DOHH2 (cell line): Measurements from ENCODE around the gene LMBR1L.
A peak's percentile ranks its signal among the peaks of the same experiment; 100 is the strongest.

Experiments used
- H3F3A ChIP-seq: fragments of 200-600 bp; sonication (generic), shearing (Covaris generic); 2 replicates; pipeline ENCODE4 v1.6.0; 2016; ENCODE audit warnings: antibody characterized with exemption, mild to moderate bottlenecking; ENCODE audit not compliant: control insufficient read depth, insufficient read depth
- H3K27ac ChIP-seq: fragments of 200-600 bp; sonication (generic); 2 replicates; pipeline ENCODE4 v1.5.1; 2014; ENCODE audit warnings: low read depth, mild to moderate bottlenecking, low read length, moderate library complexity
- H3K27me3 ChIP-seq: fragments of 200-600 bp; sonication (generic); 2 replicates; pipeline ENCODE4 v1.6.1; 2014; ENCODE audit warnings: mild to moderate bottlenecking, low read length, mixed read lengths; ENCODE audit not compliant: control insufficient read depth
- H3K36me3 ChIP-seq: fragments of 200-600 bp; sonication (generic); 2 replicates; pipeline ENCODE4 v1.6.1; 2014; ENCODE audit warnings: mild to moderate bottlenecking, low read length, moderate library complexity, mixed read lengths; ENCODE audit not compliant: control insufficient read depth
- H3K4me1 ChIP-seq: fragments of 200-600 bp; sonication (generic); 2 replicates; pipeline ENCODE4 v1.6.1; 2014; ENCODE audit warnings: mild to moderate bottlenecking, low read length, mixed read lengths; ENCODE audit not compliant: control insufficient read depth
- H3K4me2 ChIP-seq: fragments of 200-600 bp; sonication (generic); 2 replicates; pipeline ENCODE4 v1.6.0; 2014; ENCODE audit warnings: mild to moderate bottlenecking, low read length, moderate library complexity
- H3K4me3 ChIP-seq: fragments of 200-600 bp; sonication (generic); 2 replicates; pipeline ENCODE4 v1.5.1; 2014; ENCODE audit warnings: mild to moderate bottlenecking, low read length, mixed read lengths
- H3K79me2 ChIP-seq: fragments of 200-600 bp; sonication (generic); 2 replicates; pipeline ENCODE4 v1.6.1; 2014; ENCODE audit warnings: mild to moderate bottlenecking, low read length, mixed read lengths; ENCODE audit not compliant: control insufficient read depth
- H3K9me2 ChIP-seq: fragments of 200-600 bp; sonication (generic); replicated peaks from 2 replicates; pipeline ENCODE4 v1.6.1; 2014; ENCODE audit warnings: mild to moderate bottlenecking, low read length, mixed read lengths; ENCODE audit not compliant: control insufficient read depth
- H3K9me3 ChIP-seq: fragments of 200-600 bp; sonication (generic); 2 replicates; pipeline ENCODE4 v1.6.1; 2014; ENCODE audit warnings: antibody characterized with exemption, low read length, mixed read lengths; ENCODE audit not compliant: control insufficient read depth, insufficient read depth
- H4K20me1 ChIP-seq: fragments of 200-600 bp; sonication (generic); 2 replicates; pipeline ENCODE4 v1.6.0; 2014; ENCODE audit warnings: low read depth, mild to moderate bottlenecking, antibody characterized with exemption, low read length, moderate library complexity; ENCODE audit not compliant: control insufficient read depth, insufficient read depth
- EZH2phosphoT487 ChIP-seq: fragments of 200-600 bp; sonication (generic); IDR thresholded peaks from 2 replicates; pipeline ENCODE4 v1.6.1; 2017; ENCODE audit warnings: borderline replicate concordance, mild to moderate bottlenecking, antibody characterized with exemption, low read length, moderate library complexity, mixed read lengths
- TF ChIP-seq, protein P1 (sequence below): fragments of 200-600 bp; sonication (generic); IDR thresholded peaks from one replicate; pipeline ENCODE4 v1.5.1; 2014; ENCODE audit warnings: antibody characterized with exemption, mild to moderate bottlenecking, low read depth, low read length; ENCODE audit not compliant: poor library complexity, severe bottlenecking

LMBR1L gene

DNA sequence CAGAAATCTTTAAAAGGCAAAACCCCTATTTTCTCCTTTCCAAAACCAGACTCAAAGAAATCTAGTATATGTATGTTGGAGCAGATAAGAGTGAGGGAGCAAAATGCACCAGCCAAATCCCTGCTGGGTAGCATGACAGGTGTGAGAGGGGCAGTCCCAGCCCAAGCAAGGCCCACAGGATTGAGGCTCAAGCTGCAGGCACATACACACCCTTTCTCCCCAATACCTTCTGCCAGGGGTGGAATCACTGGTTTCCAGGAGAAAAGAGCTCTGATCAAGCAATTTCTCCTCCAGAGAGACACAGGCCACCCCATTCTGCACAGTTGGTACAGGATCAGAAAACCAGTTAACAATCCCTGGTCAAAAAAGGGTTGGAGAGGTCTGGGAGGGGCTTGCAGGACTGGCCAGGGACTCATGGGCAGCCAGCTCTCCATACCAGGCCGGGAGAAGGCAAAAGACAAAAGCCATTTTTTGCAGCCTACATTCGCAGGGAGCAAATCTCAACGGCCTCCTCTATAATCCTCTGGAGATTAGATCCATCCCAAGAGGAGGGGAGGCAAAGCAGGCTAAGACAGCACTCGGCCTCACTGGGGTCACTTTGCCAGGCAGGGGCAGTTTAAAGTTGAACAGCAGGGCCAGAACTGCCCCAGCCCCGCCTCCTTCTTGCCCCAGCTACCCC lies 52.1 kb downstream of the LMBR1L start:
- H3K9me2 ChIP-seq, result no peaks in the 10 kb centered on the region
- peak overlapping the region; percentile 92 for H3K4me3 ChIP-seq
- no peak for TF ChIP-seq EZH2phosphoT487
- TF ChIP-seq, protein P1, sequence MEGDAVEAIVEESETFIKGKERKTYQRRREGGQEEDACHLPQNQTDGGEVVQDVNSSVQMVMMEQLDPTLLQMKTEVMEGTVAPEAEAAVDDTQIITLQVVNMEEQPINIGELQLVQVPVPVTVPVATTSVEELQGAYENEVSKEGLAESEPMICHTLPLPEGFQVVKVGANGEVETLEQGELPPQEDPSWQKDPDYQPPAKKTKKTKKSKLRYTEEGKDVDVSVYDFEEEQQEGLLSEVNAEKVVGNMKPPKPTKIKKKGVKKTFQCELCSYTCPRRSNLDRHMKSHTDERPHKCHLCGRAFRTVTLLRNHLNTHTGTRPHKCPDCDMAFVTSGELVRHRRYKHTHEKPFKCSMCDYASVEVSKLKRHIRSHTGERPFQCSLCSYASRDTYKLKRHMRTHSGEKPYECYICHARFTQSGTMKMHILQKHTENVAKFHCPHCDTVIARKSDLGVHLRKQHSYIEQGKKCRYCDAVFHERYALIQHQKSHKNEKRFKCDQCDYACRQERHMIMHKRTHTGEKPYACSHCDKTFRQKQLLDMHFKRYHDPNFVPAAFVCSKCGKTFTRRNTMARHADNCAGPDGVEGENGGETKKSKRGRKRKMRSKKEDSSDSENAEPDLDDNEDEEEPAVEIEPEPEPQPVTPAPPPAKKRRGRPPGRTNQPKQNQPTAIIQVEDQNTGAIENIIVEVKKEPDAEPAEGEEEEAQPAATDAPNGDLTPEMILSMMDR, result no peak
- H3K4me2 ChIP-seq, result peak overlapping the region; percentile 82
- H3K79me2 ChIP-seq, result peaks cover 84% of the 10 kb centered on the region
- peaks cover 47% of the 10 kb centered on the region for H3K36me3 ChIP-seq
- peaks cover 37% of the 10 kb centered on the region for H3K4me1 ChIP-seq
- H3F3A ChIP-seq, result peaks cover 6% of the 10 kb centered on the region; the same call in 1 of the 2 replicates
- no peaks in the 10 kb centered on the region for H3K27me3 ChIP-seq
- 0 out of 2 replicates have a peak overlapping the region, but pooled peaks have one; percentile 76 for H3K27ac ChIP-seq
- no peaks in the 10 kb centered on the region for H3K9me3 ChIP-seq
- H4K20me1 ChIP-seq, result peaks cover 37% of the 10 kb centered on the region

DNA sequence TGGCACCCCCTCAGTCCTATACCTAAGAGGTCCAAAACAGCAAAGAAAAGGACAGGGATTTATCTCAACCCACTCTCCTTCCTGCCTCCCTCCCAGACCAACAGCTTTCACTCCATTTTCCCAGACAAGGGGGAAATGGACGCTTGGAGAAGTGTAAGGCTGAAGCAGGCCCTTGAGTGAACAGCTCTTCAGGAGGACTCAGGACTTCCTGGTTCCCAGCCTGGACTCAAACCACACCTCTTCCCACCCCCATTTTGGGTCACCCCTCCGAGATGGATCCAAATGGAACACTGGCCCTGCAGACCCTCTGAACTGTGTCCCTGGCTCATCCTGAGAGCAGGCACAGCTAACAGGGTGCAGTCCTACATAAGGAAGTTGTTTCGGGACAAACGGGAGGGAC lies 52.8 kb downstream of the LMBR1L start:
- H3K9me2 ChIP-seq, result no peaks in the 10 kb centered on the region
- H3F3A ChIP-seq, result 0 out of 2 replicates have a peak, but pooled peaks cover 1% of the 10 kb centered on the region
- no peaks in the 10 kb centered on the region for H3K27me3 ChIP-seq
- peak overlapping the region; percentile 92 for H3K4me3 ChIP-seq
- 0 out of 2 replicates have a peak overlapping the region, but pooled peaks have one; percentile 6 for H3K27ac ChIP-seq
- H3K36me3 ChIP-seq, result peaks cover 53% of the 10 kb centered on the region
- peak overlapping the region; percentile 82 for H3K4me2 ChIP-seq
- H4K20me1 ChIP-seq, result peaks cover 39% of the 10 kb centered on the region
- TF ChIP-seq EZH2phosphoT487, result no peak
- TF ChIP-seq, protein P1, result no peak
- H3K9me3 ChIP-seq, result no peaks in the 10 kb centered on the region
- H3K4me1 ChIP-seq, result peaks cover 35% of the 10 kb centered on the region
- H3K79me2 ChIP-seq, result peaks cover 90% of the 10 kb centered on the region

DNA sequence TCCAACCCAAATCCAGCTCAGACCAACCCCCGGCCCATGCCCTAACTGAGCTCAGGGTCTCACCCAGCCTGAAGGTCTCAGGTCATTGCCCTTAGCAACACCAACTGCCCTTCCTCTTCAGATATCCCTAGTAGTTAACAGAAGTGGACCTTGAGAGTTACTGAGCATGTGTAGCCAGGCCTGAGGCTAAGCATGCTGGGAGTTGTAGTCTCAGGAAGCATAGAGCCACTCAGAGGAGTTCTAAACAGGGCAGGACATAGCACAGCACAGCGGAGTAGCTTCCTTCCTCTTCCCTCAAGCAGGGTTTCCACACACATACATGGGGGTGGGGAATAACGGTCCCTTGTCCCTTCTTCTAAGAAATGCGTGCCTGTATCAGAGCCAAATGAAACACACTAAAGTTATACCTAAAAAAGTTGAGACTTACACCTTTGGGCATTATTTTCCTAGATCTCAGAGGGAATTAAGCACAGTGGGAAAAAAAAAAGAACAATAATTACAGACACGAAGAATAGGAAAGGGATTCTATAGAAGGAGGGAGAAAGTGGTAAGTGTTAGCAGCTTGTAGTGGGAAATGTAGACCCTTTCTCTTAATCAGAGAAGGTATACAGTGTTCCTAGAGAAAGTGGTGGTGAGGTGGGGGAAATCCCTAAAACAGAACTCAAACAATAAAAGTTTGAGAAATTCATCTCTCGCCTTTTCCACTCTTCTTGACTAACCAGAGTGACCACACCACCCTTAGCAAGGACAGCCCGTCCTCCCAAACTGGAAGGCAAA lies 54.5 kb downstream of the LMBR1L start:
- H3K4me2 ChIP-seq, result peak overlapping the region; percentile 82
- peaks cover 92% of the 10 kb centered on the region for H3K79me2 ChIP-seq
- TF ChIP-seq, protein P1, result no peak
- TF ChIP-seq EZH2phosphoT487, result no peak
- H3K4me3 ChIP-seq, result peak overlapping the region; percentile 92
- peaks cover 39% of the 10 kb centered on the region for H4K20me1 ChIP-seq
- no peaks in the 10 kb centered on the region for H3K27me3 ChIP-seq
- H3K9me3 ChIP-seq, result no peaks in the 10 kb centered on the region
- no peaks in the 10 kb centered on the region for H3F3A ChIP-seq
- no peaks in the 10 kb centered on the region for H3K9me2 ChIP-seq
- H3K36me3 ChIP-seq, result peaks cover 70% of the 10 kb centered on the region
- H3K27ac ChIP-seq, result peak overlapping the region; percentile 60
- peaks cover 27% of the 10 kb centered on the region for H3K4me1 ChIP-seq
